Omental fat pad (tissue), 4 donors: Measurements from ENCODE around the gene PLAAT5. TPM values are rescaled to one million over a fixed set of nuclear protein-coding genes. Genes with fewer than 3 reads are reported as not detected.

Experiments used
- ATAC-seq: fragments of 150-250 bp; one replicate; pipeline ENCODE4 v1.9.1; 2016; ENCODE audit warnings: mild to moderate bottlenecking, moderate library complexity; ENCODE audit not compliant: low FRiP score
- DNase-seq: peaks from one replicate; pipeline ENCODE4 v3.0.0-alpha.2; 2019; ENCODE audit warnings: low spot score
- CTCF ChIP-seq, 3 donors: fragments of 450-650 bp; IDR thresholded peaks; one replicate each; pipeline ENCODE4 v1.5.1; 2016 to 2017; ENCODE audit warnings: antibody characterized with exemption in 3 of 3, mild to moderate bottlenecking in 3 of 3, moderate library complexity in 2 of 3
- total RNA-seq, 4 donors: library from RNA; depleted of rRNA; stranded (reverse); fragments of >200 nt; gene quantifications; one replicate each; pipeline ENCODE4 v1.1.0, GENCODE V29; 2016

Gene PLAAT5
- total RNA-seq, 4 donors from 2014 or later = 12.0 to 54.3 (median 27.9) TPM

- ATAC-seq (peak; percentile 31), DNase-seq (no peak)
- TF ChIP-seq CTCF (IDR thresholded peaks at IDR 0.05) = no peak
Observed at GRCh38 chr11:63505857-63506528, 15.0 kb upstream of the PLAAT5 start, which contains the start of gene LGALS12. Gene LGALS12 (plus strand): TSS chr11:63506084. CDS start chr11:63506459, 375 bp downstream.

- ATAC-seq (peak; percentile 55), DNase-seq (no peak)
- no peak for TF ChIP-seq CTCF (IDR thresholded peaks at IDR 0.05)
Observed at GRCh38 chr11:63504933-63505586, 14.1 kb upstream of the PLAAT5 start.

- DNase-seq (no peak), ATAC-seq (no peak)
- TF ChIP-seq CTCF (IDR thresholded peaks at IDR 0.05) = no peak
Observed at GRCh38 chr11:63504054-63504453, 13.1 kb upstream of the PLAAT5 start.

GRCh38 chr11:63503492-63503891 lies 12.5 kb upstream of the PLAAT5 start:
- no peak for TF ChIP-seq CTCF (IDR thresholded peaks at IDR 0.05)
- no peak for ATAC-seq
- DNase-seq = no peak

DNA sequence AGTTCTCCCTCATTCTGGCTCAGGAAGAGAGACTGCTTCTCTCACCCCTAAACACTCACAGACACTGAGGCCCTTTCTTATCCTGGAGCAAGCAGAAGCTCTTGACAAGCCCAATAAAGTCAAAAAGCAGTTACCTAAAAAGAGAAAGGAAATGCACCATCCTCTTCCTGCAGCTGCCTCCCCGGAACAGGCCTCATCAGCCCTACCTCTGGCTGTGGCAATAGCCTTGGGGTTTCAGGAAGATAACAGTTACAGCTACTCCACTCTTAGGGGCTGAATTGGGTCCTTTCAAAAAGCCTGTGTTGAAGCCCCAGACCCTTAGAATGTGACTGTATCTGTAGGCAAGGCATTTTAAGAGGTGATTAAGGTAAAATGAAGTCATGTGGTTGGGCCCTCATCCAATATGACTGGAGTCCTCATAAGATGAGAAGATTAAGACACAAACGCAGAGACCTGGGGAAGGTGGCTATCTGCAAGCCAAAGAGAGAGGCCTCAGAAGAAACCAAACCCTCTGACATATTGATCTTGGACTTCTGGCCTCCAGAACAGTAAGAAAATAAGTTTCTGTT lies 11.4 kb upstream of the PLAAT5 start:
- TF ChIP-seq CTCF (IDR thresholded peaks at IDR 0.05) = no peak
- no peak for DNase-seq
- ATAC-seq = no peak

DNA sequence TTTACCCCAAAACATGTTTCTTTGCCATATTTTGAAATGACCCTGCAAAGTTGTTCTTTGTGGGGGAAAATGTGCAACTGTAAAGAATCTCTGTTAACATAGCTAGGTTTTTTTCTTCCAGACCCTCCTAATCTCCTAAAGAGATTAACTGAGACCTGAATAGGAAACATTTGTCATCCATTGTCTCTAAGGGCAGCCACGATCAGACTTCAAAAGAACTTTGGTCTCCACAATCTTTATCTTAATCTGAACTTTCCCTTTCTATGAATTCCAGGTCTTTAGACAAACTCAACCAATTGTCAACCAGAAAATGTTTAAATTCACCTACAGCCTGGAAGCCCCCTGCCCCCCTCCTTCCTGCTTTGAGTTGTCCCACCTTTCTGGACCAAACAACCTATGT lies 10.3 kb upstream of the PLAAT5 start:
- ATAC-seq = no peak
- DNase-seq = no peak
- no peak for TF ChIP-seq CTCF (IDR thresholded peaks at IDR 0.05)
